SU-DHL-6 (cell line): ENCODE results near the gene RTBDN.
A peak's percentile ranks its signal among the peaks of the same experiment; 100 is the strongest.

Experiments
- H2AFZ ChIP-seq: fragments of 200-600 bp; sonication (generic); 2 replicates; pipeline ENCODE4 v1.6.1; 2014; ENCODE audit warnings: low read depth, mild to moderate bottlenecking, moderate library complexity, mixed read lengths, antibody characterized with exemption, low read length; ENCODE audit not compliant: severe bottlenecking
- H3F3A ChIP-seq: fragments of 200-600 bp; shearing (Covaris generic); 2 replicates; pipeline ENCODE4 v1.6.0; 2016; ENCODE audit warnings: antibody characterized with exemption, mild to moderate bottlenecking; ENCODE audit not compliant: insufficient read depth
- H3K27ac ChIP-seq: fragments of 200-600 bp; sonication (generic); 2 replicates; pipeline ENCODE4 v1.5.1; 2016; ENCODE audit warnings: low read depth, mild to moderate bottlenecking, low read length, moderate library complexity, mixed read lengths
- H3K27me3 ChIP-seq: fragments of 200-600 bp; sonication (generic), shearing (Covaris generic); 2 replicates; pipeline ENCODE4 v1.6.0; 2014; ENCODE audit warnings: mild to moderate bottlenecking, low read length
- H3K36me3 ChIP-seq: fragments of 200-600 bp; sonication (generic); 2 replicates; pipeline ENCODE4 v1.6.1; 2014; ENCODE audit warnings: mild to moderate bottlenecking, low read length, mixed read lengths
- H3K4me2 ChIP-seq: fragments of 300-600, 200-600 bp; shearing (Covaris generic), sonication (generic); 2 replicates; pipeline ENCODE4 v1.6.0; 2014; ENCODE audit warnings: low read length, low read depth, mild to moderate bottlenecking; ENCODE audit not compliant: poor library complexity, severe bottlenecking
- H3K4me3 ChIP-seq: fragments of 200-600 bp; sonication (generic); 2 replicates; pipeline ENCODE4 v1.5.1; 2014; ENCODE audit warnings: antibody characterized with exemption, low read length, mild to moderate bottlenecking, mixed read lengths; ENCODE audit not compliant: insufficient read depth, poor library complexity, severe bottlenecking
- H3K79me2 ChIP-seq: fragments of 200-600 bp; sonication (generic); 2 replicates; pipeline ENCODE4 v1.6.1; 2014; ENCODE audit warnings: mild to moderate bottlenecking, low read length, moderate library complexity; ENCODE audit not compliant: insufficient read depth
- H3K9ac ChIP-seq: fragments of 200-600 bp; sonication (generic); 2 replicates; pipeline ENCODE4 v1.7.0; 2014; ENCODE audit warnings: mild to moderate bottlenecking, low read length
- H3K9me2 ChIP-seq: fragments of 200-600 bp; sonication (generic); replicated peaks from 2 replicates; pipeline ENCODE4 v1.6.1; 2014; ENCODE audit warnings: low read length; ENCODE audit not compliant: insufficient read depth
- H3K9me3 ChIP-seq: fragments of 200-600 bp; sonication (generic); 2 replicates; pipeline ENCODE4 v1.6.1; 2014; ENCODE audit warnings: low read length, mixed read lengths; ENCODE audit not compliant: insufficient read depth
- H4K20me1 ChIP-seq: fragments of 200-600 bp; sonication (generic); 2 replicates; pipeline ENCODE4 v1.6.1; 2014; ENCODE audit warnings: low read depth, mild to moderate bottlenecking, antibody characterized with exemption, low read length, moderate library complexity, mixed read lengths
- CTCF ChIP-seq: fragments of 200-600 bp; sonication (generic); IDR thresholded peaks from one replicate; pipeline ENCODE4 v1.5.1; 2017; ENCODE audit warnings: antibody characterized with exemption, mild to moderate bottlenecking, low read length, moderate library complexity; ENCODE audit not compliant: insufficient read depth, poor library complexity, severe bottlenecking
- EZH2phosphoT487 ChIP-seq: fragments of 200-600 bp; sonication (generic), shearing (Covaris generic); conservative IDR thresholded peaks from 2 replicates; pipeline ENCODE4 v1.6.1; 2018; ENCODE audit warnings: mild to moderate bottlenecking, antibody characterized with exemption, low read length, moderate library complexity, mixed read lengths

The RTBDN gene

GRCh38 chr19:12868540-12869112 is 34.2 kb upstream of the RTBDN start:
- H3K27me3 ChIP-seq: no peaks in the 10 kb centered on the region
- H3K9me2 ChIP-seq: no peaks in the 10 kb centered on the region
- no peak overlapping the region for H3K9ac ChIP-seq
- no peak for TF ChIP-seq CTCF
- no peak for TF ChIP-seq EZH2phosphoT487
- H3F3A ChIP-seq: peaks cover 5% of the 10 kb centered on the region; the same call in 1 of the 2 replicates
- no peak overlapping the region for H3K4me2 ChIP-seq
- no peaks in the 10 kb centered on the region for H3K79me2 ChIP-seq
- no peak overlapping the region for H3K27ac ChIP-seq
- no peak overlapping the region for H2AFZ ChIP-seq
- H3K4me3 ChIP-seq: no peak overlapping the region
- no peaks in the 10 kb centered on the region for H3K9me3 ChIP-seq
- no peaks in the 10 kb centered on the region for H4K20me1 ChIP-seq
- H3K36me3 ChIP-seq: no peaks in the 10 kb centered on the region

GRCh38 chr19:12867120-12868099 is 33.0 kb upstream of the RTBDN start:
- TF ChIP-seq EZH2phosphoT487 (no peak), CTCF (no peak)
- Histone ChIP-seq H3K36me3 (no peaks in the 10 kb centered on the region), H3K79me2 (no peaks in the 10 kb centered on the region), H3K9ac (no peak overlapping the region), H3F3A (peaks cover 5% of the 10 kb centered on the region; the same call in 1 of the 2 replicates), H3K9me2 (no peaks in the 10 kb centered on the region), H3K27me3 (no peaks in the 10 kb centered on the region), H3K4me3 (no peak overlapping the region), H3K9me3 (no peaks in the 10 kb centered on the region), H3K4me2 (peak overlapping the region; percentile 13), H4K20me1 (no peaks in the 10 kb centered on the region), H3K27ac (no peak overlapping the region), H2AFZ (no peak overlapping the region)

GRCh38 chr19:12866416-12867119 is 32.2 kb upstream of the RTBDN start:
- H3K9me2 ChIP-seq: no peaks in the 10 kb centered on the region
- H3K27ac ChIP-seq: no peak overlapping the region
- no peak overlapping the region for H2AFZ ChIP-seq
- H3K4me2 ChIP-seq: no peak overlapping the region
- H3K9me3 ChIP-seq: no peaks in the 10 kb centered on the region
- no peaks in the 10 kb centered on the region for H3F3A ChIP-seq
- H3K27me3 ChIP-seq: no peaks in the 10 kb centered on the region
- H3K36me3 ChIP-seq: no peaks in the 10 kb centered on the region
- no peak overlapping the region for H3K9ac ChIP-seq
- TF ChIP-seq EZH2phosphoT487: no peak
- no peak for TF ChIP-seq CTCF
- H3K79me2 ChIP-seq: no peaks in the 10 kb centered on the region
- no peak overlapping the region for H3K4me3 ChIP-seq
- H4K20me1 ChIP-seq: no peaks in the 10 kb centered on the region
